SHP77 treated with DMSO at 0.1 percent for 48 hours (cell line): ENCODE measurements around the gene COPS2.
"Not testable (repeated sequence)": the region's sequence is repeated elsewhere in the genome, so short reads cannot be mapped to it uniquely, and the experiment has no call there.

ENCODE experiments used
- DNase-seq: peaks from one replicate; lab custom pipeline; 2025; lab: John Stamatoyannopoulos, UW

Gene COPS2

DNA sequence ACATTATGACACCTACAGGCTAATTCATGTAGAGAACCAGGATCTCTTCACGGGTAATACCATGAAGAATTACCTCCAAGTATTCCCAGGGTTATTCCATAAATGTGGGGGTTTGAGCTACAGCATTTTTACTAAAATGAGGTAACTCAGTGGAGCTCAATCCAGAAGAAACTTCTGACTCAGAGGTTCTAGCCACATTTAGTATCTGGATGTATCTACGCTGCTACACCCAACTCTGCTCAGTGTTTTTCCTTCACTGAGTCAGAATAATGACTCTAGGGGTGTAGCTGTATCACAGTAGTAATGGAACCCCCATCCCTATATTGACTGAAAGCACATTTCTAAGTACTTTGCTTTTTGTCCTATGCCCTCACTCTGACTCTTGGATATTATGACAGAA, 52.4 kb downstream of the COPS2 start:
- DNase-seq, result no peak

DNA sequence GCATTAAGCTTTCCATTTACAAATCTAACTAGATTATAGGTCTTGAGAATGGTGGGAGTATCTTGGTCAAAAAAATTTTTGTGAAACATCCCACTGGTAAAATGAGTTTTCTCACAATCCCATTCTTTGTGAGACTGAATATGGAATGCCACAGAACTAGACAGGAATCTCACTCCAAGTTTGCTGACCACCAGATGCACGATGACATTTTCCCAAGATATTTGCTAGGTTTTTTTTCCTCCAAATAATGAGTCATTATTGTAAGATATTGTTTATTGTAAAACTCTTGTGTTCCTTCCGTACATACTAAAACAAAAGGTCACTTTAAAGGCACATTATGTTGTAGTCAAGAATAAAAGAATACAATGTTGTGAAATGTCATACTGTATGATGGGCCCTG, 53.9 kb downstream of the COPS2 start:
- DNase-seq, result no peak

DNA sequence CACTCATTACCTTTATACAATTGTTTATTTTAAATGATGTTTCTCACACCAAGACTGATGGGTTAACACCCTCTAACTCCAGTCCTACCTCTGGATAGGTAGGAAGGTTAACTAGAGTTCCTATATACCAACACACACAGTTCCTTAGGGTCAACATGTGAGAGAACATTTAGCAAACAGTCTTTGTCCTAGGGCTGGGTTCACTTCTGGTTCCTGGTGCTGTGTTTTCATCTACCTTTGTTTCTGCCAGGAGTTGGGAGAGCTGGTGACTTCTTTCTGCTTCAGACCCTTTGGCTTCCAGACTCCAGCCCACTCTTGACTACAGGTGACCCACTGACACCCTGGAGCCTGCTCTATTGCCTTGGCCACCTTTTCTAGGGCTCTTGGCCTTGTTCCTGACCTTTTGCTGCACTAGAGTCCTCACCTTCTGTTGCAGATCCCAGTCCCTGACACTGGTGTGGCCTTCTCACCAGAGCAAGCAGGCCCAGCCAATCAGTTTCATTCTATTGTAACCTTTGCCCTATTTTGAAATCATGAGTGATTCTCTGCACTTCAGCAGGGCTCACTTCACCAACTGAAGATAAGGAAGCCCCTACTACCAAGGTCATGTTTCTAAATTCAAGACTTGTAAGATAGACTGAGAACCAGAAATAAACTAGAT, 59.2 kb downstream of the COPS2 start:
- DNase-seq, result no peak

DNA sequence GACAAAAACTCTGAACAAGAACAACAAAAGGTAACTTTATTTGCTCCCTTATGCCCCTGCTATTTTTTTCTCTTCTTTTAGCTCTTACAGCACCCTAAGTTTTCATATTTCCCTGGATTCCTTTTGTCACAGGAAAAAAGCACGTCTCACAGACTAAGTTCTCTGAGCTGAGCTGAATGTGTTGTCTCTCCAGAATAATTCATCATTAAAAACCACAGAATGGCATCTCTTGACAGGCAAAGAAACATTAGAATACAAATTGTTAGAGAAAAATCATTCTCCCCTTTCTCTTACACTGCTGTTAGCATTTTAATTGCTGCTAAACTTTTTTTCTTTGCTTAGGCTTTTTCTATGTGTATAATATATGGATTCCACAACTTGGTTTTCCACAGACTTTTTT, 60.5 kb downstream of the COPS2 start:
- no peak for DNase-seq

DNA sequence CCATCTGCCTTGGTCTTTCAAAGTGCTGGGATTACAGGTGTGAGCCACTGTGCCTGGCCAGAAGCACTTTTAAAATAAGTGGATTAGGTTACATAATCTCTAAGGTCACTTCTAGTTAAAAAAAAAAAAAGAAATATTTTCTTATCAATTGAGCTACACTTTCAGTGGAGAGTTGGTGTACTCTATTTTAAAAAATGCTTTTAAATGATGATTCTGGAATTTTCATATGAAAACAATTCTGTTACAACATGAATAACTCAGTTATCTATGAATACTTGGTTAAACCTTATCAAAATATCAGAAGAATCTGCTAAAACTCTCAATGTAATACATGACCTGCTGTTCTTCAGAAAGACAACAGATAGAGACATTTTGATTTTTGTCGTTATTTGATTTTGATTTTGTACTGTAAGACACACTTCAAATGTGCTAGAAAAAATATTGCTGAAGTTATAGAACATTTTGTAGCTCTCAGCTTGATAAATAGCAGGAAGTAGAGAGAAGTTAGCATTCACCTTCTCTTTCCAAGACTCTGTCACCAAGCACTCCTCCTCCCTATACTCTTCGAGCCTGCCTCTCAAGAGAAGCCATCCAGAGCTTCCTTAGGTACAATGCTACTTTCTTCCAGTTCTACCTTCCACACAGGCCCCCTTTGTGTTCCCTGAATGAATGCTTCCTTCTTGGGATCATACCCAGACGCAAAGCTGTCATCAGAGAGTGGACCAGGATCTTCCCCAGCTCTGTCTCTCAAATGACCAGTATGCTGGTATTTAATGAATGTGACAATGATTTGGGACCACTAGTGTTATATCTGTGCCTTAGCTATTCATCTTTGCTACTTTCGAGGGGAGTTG, 61.9 kb downstream of the COPS2 start:
- no peak for DNase-seq

DNA sequence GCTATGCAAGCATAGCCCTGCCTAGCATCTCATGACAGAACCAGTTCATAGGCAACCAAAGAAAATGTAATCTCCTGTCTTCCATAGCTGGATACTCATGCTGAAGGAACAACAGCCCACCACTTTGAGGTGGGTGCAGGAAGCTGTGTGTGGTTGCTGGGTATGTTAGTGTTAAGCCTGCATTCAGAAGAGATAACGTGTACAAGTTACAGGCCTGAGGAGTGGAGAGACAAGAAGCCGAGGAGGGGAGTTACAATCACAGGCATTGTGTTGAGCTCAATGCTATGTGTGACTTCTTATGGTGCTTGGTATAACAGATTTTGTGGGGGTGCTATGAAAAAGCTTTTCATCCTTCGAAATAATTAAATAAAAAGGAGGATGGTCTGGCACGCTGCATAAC, 66.4 kb downstream of the COPS2 start:
- DNase-seq, result no peak

DNA sequence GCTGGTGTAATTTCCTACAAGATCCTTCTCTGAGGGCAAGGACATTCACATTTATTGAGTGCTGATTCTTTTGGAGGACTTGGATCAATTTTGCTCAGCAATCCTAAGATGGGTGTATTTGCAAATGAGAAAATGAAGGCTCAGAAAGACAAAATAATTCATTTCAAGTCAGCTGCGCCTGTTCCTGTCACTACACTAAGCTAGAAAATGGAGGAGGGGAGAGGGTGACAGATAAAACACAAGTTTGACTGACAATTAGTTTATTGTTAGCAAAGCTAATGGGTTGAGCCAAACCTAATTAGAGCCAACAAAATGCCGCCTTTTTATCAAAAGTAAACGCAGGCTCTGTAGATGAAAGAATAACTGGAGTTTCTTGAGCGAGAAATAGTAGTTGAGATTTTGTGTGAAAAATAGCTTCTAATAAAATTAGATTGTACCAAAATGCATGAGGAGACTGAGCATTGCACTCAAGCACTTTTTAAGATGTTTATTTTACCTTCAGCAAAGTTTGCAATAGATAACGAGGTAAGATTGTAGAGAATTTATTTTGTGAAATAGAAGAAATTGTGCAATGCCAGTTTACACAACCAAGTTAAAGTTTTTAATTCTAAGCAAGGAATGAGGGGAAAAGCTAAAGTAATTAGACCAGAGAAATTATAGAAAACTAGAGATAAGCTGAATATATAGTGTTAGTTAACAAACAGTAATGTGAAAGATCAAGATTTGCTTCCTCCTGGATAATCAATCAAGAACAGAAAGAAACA, 69.5 kb downstream of the COPS2 start:
- no peak for DNase-seq

DNA sequence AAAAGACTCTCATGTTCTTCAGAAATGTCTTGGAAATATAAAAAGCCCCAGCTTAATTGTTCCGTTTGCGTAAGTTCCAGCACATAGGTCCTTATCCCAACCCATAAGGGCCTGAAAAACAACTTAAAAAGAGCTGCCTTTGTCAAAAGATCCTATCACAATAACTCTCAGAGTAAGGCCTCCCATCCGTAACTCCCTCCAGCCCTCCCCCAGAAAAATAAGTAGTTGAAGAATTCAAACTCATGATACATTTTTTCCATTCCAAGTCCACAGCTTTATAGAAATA, 71.2 kb downstream of the COPS2 start:
- DNase-seq, result no peak

DNA sequence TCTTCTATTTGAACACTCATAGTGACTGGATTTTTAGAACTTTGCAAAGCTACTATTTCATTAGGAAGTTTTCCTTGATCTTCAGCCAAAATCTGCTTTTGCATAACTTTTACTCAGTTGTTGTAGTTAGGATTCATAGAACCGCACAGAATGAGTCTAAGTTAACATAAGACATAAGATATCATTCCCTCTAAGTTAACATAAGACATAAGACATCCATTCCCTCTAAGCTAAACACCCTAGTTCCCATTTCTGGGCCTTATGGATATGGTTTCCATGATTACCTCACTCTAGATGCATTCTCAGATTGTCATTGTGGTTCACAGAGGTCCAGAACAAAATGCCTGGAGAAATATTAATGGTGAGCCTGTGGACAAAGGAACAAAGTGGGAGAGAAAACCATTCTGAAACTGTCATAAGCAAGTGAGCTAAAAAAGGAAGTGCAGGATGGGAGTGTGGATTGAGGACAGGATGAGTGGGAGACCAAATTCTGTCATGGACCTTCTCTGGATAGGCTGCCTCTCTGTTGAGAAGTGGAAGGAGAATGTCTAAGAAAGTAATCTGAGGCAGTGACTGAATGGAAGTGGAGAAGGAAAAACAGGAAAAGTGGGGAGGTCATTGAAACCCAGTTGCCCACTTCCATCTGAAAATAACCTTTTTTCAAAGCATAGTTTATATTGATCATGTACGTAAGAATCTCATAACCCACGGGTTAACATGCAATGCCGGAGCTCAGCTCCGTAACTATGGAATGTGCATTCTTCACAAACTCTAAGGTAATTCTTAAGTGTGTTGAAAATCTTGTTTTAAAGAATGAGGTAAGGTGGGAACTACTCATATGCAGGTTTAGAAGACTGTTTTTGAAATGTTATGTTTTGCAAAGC, 71.8 kb downstream of the COPS2 start:
- no peak for DNase-seq

DNA sequence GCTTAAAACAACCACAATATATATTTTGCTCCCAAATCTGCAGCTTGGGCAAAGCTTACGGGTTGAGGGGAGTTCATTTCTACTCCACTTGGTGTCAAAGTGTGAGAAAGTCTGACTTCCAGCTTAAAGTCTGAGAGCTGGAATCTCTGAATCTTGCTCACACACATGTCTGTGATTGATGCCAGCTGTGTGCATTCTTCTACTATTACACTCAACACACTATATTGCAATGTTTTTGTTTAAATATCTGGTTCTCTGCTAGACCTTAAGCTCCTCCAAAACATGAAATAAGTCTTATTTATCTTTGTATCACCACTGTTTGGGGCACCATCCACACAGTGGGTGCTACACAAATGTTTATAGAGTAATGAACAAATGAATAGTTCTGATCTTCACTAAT, 72.4 kb downstream of the COPS2 start:
- no peak for DNase-seq

DNA sequence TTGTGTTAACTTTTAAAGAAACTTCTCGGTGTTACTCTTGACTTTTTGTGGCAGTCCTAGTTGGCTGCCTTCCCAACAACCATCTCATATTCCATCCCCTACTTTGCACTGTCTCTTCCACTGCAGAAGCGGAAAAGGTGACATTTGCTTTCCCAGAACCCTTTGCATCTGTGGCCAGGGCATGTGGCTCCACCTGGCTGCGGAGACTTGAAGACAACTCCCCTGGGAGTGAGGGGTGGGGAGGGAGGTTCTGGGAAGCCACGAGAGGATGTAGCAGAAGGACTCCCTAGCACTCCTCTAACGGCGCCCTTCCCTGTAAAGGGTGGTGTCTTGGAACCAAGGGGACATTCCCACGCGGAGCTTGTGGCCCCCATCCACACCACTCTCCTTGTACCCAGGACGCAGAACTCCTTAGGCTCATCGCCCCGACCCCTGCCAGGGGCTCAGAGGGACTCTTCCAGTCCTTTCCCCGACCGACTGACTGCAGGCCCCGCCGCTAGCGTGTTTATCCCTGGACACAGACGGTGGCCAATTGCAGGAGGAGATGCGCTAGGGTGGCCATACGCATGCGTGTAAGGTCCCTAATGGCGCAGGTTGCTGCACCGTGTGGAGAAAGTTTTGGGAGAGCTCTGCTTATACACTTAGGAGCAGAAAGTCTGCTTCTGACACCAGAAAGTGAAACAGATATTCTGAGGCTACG, 75.9 kb downstream of the COPS2 start:
- no peak for DNase-seq

DNA sequence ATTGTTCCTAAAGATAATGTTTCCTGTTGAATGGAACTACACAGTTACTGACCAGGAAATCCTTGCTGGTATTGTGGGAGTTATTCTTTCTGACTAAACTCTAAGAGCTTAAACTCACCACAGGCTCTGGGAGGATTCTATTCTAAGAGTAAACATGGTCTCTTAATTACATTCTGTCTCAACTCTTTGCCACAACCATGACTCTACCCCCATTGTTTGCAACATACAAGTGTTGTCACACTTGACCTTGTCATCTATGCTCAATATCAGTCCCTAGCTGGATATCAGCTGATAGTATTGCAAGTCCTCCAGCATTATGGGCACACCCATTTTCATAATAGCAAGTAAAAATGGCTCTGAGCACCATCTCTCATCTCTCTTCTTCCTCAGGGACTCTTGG, 79.5 kb downstream of the COPS2 start:
- no peak for DNase-seq

DNA sequence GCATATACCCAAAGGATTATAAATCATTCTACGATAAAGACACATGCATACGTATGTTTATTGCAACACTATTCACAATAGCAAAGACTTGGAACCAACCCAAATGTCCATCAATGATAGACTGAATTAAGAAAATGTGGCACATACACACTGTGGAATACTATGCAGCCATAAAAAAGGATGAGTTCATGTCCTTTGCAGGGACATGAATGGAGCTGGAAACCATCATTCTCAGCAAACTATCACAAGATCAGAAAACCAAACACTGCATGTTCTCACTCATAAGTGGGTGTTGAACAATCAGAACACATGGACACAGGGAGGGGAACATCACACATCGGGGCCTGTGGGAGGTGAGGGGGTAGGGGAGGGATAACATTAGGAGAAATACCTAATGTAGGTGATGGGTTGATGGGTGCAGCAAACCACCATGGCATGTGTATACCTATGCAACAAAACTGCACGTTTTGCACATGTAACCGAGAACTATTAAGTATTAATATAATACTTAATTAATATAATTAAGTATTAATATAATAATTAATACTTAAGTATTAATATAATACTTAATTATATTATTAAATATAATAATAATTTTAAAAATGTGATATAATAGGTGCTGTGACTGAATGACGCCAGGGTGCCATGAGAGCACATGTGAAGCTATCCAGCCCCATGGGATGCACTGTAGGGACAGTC, 80.7 kb downstream of the COPS2 start:
- DNase-seq, result not testable (repeated sequence)
